ENCODE results near the gene TMEM178B. TPM values are rescaled to one million over a fixed set of nuclear protein-coding genes. Genes with fewer than 3 reads are reported as not detected.

The TMEM178B gene
- polyA plus RNA-seq, 1 donor (not counting 4 experiments of a cell fraction or from before 2014, with no cell fraction given): not detected

DNA sequence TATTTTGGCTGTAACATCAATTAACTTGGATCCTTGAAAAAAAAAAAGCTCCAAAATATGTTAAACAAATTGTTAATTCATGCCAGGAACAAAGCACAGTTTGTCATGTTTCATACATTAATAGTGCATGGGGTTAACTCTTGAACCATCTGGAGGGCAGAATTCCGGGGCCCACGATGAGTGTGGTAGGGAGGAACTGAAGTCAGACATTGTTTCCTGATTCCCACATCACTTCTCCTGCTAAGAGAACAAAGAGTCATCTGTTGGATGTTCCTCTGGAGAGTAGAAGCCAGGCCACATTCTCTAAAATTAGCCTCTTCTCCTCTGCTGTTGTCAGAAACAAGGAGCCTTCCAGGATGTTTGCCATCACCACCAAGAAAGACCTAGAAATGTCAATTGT lies 54.6 kb downstream of the TMEM178B start:
- Histone ChIP-seq H3K27me3 (ENCODE audit: control insufficient read depth, extremely low read depth, insufficient read depth, low read length) (no peaks in the 10 kb centered on the region), H3K79me2 (ENCODE audit: control insufficient read depth, insufficient read depth, low read length) (no peaks in the 10 kb centered on the region), H3K9ac (ENCODE audit: control insufficient read depth, extremely low read depth, insufficient read depth, low read length) (no peak overlapping the region), H3K9me3 (ENCODE audit: control insufficient read depth, low read depth, low read length) (no peaks in the 10 kb centered on the region), H3K27ac (ENCODE audit: control insufficient read depth, insufficient read depth, low read length) (no peak overlapping the region), H3K9me1 (ENCODE audit: control insufficient read depth, extremely low read depth, insufficient read depth, low read length) (no peaks in the 10 kb centered on the region), H2AFZ (ENCODE audit: control insufficient read depth, low read length) (no peak overlapping the region), H4K20me1 (ENCODE audit: control insufficient read depth, extremely low read depth, insufficient read depth, low read length) (no peaks in the 10 kb centered on the region), H3K4me1 (ENCODE audit: control insufficient read depth, extremely low read depth, insufficient read depth, low read length) (no peaks in the 10 kb centered on the region), H3K4me3 (ENCODE audit: control insufficient read depth in 2 of 3, extremely low read depth in 1 of 3, insufficient read depth in 2 of 3, low read depth in 1 of 3, low read length in 3 of 3) (no peak overlapping the region), H3K36me3 (ENCODE audit: control insufficient read depth in 2 of 2, extremely low read depth in 1 of 2, insufficient read depth in 2 of 2, low read length in 2 of 2) (no peaks in the 10 kb centered on the region), H3K4me2 (ENCODE audit: control insufficient read depth, extremely low read depth, insufficient read depth, low read depth, low read length) (no peak overlapping the region)
- DNase-seq (ENCODE audit: low read depth, low spot score) (no peak), FAIRE-seq (no peak)
- TF ChIP-seq, protein P1, sequence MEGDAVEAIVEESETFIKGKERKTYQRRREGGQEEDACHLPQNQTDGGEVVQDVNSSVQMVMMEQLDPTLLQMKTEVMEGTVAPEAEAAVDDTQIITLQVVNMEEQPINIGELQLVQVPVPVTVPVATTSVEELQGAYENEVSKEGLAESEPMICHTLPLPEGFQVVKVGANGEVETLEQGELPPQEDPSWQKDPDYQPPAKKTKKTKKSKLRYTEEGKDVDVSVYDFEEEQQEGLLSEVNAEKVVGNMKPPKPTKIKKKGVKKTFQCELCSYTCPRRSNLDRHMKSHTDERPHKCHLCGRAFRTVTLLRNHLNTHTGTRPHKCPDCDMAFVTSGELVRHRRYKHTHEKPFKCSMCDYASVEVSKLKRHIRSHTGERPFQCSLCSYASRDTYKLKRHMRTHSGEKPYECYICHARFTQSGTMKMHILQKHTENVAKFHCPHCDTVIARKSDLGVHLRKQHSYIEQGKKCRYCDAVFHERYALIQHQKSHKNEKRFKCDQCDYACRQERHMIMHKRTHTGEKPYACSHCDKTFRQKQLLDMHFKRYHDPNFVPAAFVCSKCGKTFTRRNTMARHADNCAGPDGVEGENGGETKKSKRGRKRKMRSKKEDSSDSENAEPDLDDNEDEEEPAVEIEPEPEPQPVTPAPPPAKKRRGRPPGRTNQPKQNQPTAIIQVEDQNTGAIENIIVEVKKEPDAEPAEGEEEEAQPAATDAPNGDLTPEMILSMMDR (optimal IDR thresholded peaks at IDR 0.05 in 1 of 3, IDR thresholded peaks at IDR 0.05 in 1 of 3, conservative IDR thresholded peaks at IDR 0.05 in 1 of 3; ENCODE audit: extremely low read depth in 1 of 3, insufficient read depth in 2 of 3, low read length in 3 of 3): no peak
- TF ChIP-seq EZH2 (IDR thresholded peaks at IDR 0.05; ENCODE audit: low read length): no peak
- dilution Hi-C loops (cut with MboI; ENCODE audit: extremely low pct_ligation_motif_present, low sequenced_read_pairs): no loop called here

DNA sequence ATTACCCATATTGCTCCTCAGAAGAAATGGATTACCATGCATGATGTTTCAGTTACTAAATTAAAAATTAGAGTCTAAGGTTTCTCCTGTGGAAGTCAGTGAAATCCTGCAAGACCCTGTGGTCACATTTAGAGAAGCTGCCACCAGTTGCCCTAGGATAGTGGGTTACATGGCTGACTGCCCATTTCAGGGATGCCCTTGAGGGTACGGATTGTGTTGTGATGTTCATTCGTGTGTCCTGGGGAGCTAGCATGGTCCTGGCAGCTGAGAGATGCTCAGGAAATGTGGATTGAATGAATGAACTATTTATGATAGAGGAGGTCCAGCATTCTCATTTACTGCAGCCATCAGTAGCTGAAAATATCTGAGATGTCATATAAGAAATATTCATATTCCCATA lies 55.1 kb downstream of the TMEM178B start:
- Histone ChIP-seq H3K4me3 (ENCODE audit: control insufficient read depth in 2 of 3, extremely low read depth in 1 of 3, insufficient read depth in 2 of 3, low read depth in 1 of 3, low read length in 3 of 3) (no peak overlapping the region), H2AFZ (ENCODE audit: control insufficient read depth, low read length) (no peak overlapping the region), H3K27me3 (ENCODE audit: control insufficient read depth, extremely low read depth, insufficient read depth, low read length) (no peaks in the 10 kb centered on the region), H3K9ac (ENCODE audit: control insufficient read depth, extremely low read depth, insufficient read depth, low read length) (no peak overlapping the region), H3K36me3 (ENCODE audit: control insufficient read depth in 2 of 2, extremely low read depth in 1 of 2, insufficient read depth in 2 of 2, low read length in 2 of 2) (no peaks in the 10 kb centered on the region), H4K20me1 (ENCODE audit: control insufficient read depth, extremely low read depth, insufficient read depth, low read length) (no peaks in the 10 kb centered on the region), H3K4me1 (ENCODE audit: control insufficient read depth, extremely low read depth, insufficient read depth, low read length) (no peaks in the 10 kb centered on the region), H3K9me1 (ENCODE audit: control insufficient read depth, extremely low read depth, insufficient read depth, low read length) (no peaks in the 10 kb centered on the region), H3K27ac (ENCODE audit: control insufficient read depth, insufficient read depth, low read length) (no peak overlapping the region), H3K4me2 (ENCODE audit: control insufficient read depth, extremely low read depth, insufficient read depth, low read depth, low read length) (no peak overlapping the region), H3K79me2 (ENCODE audit: control insufficient read depth, insufficient read depth, low read length) (no peaks in the 10 kb centered on the region), H3K9me3 (ENCODE audit: control insufficient read depth, low read depth, low read length) (no peaks in the 10 kb centered on the region)
- FAIRE-seq (no peak), DNase-seq (ENCODE audit: low read depth, low spot score) (no peak)
- dilution Hi-C loops (cut with MboI; ENCODE audit: extremely low pct_ligation_motif_present, low sequenced_read_pairs): no loop called here
- TF ChIP-seq EZH2 (IDR thresholded peaks at IDR 0.05; ENCODE audit: low read length): no peak
- TF ChIP-seq, protein P1 (optimal IDR thresholded peaks at IDR 0.05 in 1 of 3, IDR thresholded peaks at IDR 0.05 in 1 of 3, conservative IDR thresholded peaks at IDR 0.05 in 1 of 3; ENCODE audit: extremely low read depth in 1 of 3, insufficient read depth in 2 of 3, low read length in 3 of 3): no peak
